NCI-H1048 (cell line): Measurements from ENCODE around the gene PCDHA7.
"Not testable (repeated sequence)": the region's sequence is repeated elsewhere in the genome, so short reads cannot be mapped to it uniquely, and the experiment has no call there.

Source experiments
- DNase-seq: peaks from one replicate; lab custom pipeline; 2025; lab: John Stamatoyannopoulos, UW

Gene PCDHA7

DNA sequence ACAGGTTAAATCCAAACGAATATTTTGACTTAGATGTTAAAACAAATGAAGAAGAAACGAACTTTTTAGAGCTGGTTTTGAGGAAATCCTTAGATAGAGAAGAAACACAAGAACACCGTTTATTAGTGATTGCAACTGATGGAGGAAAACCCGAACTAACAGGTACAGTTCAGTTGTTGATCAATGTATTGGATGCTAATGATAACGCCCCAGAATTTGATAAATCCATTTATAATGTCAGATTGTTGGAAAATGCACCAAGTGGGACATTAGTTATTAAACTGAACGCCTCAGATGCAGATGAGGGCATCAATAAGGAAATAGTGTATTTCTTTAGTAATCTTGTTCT is 11.8 kb upstream of the PCDHA7 start:
- no peak for DNase-seq

DNA sequence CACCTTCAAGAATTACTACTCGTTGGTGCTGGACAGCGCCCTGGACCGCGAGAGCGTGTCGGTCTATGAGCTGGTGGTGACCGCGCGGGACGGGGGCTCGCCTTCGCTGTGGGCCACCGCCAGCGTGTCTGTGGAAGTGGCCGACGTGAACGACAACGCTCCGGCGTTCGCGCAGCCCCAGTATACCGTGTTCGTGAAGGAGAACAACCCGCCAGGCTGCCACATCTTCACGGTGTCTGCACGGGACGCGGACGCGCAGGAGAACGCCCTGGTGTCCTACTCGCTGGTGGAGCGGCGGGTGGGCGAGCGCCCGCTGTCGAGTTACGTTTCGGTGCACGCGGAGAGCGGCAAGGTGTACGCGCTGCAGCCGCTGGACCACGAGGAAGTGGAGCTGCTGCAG is 11.1 kb upstream of the PCDHA7 start:
- not testable (repeated sequence) for DNase-seq

DNA sequence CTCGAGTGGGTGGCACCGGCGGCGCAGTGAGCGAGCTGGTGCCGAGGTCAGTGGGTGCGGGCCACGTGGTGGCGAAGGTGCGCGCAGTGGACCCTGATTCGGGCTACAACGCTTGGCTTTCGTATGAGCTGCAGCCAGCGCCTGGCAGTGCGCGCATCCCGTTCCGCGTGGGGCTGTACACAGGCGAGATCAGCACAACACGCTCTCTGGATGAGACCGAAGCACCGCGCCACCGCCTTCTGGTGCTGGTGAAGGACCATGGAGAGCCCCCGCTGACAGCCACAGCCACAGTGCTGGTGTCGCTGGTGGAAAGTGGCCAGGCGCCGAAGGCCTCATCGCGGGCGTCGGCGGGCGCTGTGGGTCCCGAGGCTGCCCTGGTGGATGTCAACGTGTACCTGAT is 10.6 kb upstream of the PCDHA7 start:
- DNase-seq = no peak

DNA sequence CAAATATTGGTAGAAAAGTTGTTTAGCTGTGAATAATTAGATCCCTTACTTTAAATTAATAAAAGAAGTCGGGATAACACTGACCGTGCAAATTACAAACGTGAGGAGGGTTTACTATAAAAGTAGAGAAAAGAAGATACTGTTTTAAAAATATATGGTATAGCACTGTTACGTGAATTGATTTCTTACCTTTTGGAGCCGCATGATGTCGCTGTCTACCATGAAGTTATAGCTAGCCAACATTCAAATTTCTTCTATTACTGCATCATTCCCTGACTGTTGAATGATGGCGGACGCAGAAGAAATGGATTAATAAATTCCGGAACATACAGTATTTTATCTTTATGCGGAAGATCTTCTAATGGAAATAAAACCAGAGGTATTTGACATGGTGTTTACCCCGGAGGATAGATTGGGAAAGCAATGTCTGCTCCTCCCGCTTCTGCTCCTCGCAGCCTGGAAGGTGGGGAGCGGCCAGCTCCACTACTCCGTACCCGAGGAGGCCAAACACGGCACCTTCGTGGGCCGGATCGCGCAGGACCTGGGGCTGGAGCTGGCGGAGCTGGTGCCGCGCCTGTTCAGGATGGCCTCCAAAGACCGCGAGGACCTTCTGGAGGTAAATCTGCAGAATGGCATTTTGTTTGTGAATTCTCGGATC is 6.2 kb upstream of the PCDHA7 start, which contains the start of gene PCDHA6:
PCDHA6 (plus strand) TSS at position 257 of the 658 bp plus-strand sequence; CDS start at position 389, 132 bp downstream.
- no peak for DNase-seq

DNA sequence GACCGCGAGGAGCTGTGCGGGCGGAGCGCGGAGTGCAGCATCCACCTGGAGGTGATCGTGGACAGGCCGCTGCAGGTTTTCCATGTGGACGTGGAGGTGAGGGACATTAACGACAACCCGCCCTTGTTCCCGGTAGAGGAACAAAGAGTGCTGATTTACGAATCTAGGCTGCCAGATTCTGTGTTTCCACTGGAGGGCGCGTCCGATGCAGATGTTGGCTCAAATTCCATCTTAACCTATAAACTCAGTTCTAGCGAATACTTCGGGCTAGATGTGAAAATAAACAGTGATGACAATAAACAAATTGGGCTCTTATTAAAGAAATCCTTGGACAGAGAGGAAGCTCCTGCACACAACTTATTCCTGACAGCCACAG is 5.7 kb upstream of the PCDHA7 start:
- no peak for DNase-seq

DNA sequence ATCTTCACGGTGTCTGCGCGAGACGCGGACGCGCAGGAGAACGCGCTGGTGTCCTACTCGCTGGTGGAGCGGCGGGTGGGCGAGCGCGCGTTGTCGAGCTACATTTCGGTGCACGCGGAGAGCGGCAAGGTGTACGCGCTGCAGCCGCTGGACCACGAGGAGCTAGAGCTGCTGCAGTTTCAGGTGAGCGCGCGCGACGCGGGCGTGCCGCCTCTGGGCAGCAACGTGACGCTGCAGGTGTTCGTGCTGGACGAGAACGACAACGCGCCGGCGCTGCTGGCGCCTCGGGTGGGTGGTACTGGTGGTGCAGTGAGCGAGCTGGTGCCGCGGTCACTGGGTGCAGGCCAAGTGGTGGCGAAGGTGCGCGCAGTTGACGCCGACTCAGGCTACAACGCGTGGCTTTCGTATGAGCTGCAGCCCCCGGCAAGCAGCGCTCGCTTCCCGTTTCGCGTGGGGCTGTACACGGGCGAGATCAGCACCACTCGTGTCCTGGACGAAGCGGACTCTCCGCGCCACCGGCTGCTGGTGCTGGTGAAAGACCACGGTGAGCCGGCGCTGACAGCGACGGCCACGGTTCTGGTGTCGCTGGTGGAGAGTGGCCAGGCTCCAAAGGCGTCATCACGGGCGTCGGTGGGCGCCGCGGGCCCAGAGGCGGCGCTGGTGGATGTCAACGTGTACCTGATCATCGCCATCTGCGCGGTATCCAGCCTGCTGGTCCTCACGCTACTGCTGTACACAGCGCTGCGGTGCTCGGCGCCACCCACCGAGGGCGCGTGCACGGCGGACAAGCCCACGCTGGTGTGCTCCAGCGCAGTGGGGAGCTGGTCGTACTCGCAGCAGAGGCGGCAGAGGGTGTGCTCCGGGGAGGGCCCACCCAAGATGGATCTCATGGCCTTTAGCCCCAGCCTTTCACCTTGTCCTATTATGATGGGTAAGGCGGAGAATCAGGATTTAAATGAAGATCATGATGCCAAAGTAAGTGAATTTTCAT is 4.3 kb upstream of the PCDHA7 start:
- not testable (repeated sequence) for DNase-seq

DNA sequence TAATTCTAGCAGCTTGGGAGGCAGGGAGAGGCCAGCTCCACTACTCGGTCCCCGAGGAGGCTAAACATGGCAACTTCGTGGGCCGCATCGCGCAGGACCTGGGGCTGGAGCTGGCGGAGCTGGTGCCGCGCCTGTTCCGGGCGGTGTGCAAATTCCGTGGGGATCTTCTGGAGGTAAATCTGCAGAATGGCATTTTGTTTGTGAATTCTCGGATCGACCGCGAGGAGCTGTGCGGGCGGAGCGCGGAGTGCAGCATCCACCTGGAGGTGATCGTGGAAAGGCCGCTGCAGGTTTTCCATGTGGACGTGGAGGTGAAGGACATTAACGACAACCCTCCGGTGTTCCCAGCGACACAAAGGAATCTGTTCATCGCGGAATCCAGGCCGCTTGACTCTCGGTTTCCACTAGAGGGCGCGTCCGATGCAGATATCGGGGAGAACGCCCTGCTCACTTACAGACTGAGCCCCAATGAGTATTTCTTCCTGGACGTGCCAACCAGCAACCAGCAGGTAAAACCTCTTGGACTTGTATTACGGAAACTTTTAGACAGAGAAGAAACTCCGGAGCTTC is 455 bp downstream of the PCDHA7 start:
- DNase-seq = not testable (repeated sequence)

DNA sequence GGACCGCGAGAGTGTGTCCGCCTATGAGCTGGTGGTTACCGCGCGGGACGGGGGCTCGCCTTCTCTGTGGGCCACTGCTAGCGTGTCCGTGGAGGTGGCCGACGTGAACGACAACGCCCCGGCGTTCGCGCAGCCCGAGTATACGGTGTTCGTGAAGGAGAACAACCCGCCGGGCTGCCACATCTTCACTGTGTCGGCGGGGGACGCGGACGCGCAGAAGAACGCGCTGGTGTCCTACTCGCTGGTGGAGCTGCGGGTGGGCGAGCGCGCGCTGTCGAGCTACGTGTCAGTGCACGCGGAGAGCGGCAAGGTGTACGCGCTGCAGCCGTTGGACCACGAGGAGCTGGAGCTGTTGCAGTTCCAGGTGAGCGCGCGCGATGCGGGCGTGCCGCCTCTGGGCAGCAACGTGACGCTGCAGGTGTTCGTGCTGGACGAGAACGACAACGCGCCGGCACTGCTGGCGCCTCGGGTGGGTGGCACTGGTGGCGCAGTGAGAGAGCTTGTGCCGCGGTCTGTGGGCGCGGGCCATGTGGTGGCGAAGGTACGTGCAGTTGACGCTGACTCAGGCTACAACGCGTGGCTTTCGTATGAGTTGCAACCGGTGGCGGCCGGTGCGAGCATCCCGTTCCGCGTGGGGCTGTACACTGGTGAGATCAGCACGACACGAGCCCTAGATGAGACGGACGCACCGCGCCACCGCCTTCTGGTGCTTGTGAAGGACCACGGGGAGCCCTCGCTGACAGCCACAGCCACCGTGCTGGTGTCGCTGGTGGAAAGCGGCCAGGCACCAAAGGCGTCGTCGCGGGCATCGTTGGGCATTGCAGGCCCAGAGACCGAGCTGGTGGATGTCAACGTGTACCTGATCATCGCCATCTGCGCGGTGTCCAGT is 1.8 kb downstream of the PCDHA7 start:
- DNase-seq = no peak

DNA sequence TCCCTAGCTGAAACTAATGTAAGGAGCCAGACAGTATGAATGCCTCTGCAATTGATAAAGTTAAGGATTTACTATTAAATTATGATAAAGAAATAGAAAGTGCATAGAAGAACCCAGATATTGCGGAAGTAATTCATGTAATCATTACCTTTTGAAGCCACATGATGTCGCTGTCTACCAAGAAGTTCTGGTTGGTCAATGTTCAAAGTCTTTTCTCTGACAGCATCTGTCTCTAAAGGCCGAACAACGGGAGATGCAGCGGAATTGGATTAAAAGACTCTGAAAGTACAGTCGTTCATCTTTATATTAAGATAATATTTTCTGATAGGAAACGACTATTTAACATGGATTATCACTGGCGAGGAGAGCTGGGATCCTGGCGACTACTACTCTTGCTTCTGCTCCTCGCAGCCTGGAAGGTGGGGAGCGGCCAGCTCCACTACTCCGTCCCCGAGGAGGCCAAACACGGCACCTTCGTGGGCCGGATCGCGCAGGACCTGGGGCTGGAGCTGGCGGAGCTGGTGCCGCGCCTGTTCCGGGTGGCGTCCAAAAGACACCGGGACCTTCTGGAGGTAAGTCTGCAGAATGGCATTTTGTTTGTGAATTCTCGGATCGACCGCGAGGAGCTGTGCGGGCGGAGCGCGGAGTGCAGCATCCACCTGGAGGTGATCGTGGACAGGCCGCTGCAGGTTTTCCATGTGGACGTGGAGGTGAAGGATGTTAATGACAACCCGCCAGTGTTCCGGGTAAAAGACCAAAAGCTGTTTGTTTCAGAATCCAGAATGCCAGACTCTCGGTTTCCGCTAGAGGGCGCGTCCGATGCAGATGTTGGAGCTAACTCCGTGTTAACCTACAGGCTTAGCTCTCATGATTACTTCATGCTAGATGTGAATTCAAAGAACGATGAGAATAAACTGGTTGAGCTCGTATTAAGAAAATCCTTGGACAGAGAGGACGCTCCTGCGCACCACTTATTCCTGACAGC is 7.2 kb downstream of the PCDHA7 start, which contains the start of gene PCDHA8:
PCDHA8 (plus strand) TSS at position 210 of the 985 bp plus-strand sequence; CDS start at position 345, 135 bp downstream.
- DNase-seq = no peak

DNA sequence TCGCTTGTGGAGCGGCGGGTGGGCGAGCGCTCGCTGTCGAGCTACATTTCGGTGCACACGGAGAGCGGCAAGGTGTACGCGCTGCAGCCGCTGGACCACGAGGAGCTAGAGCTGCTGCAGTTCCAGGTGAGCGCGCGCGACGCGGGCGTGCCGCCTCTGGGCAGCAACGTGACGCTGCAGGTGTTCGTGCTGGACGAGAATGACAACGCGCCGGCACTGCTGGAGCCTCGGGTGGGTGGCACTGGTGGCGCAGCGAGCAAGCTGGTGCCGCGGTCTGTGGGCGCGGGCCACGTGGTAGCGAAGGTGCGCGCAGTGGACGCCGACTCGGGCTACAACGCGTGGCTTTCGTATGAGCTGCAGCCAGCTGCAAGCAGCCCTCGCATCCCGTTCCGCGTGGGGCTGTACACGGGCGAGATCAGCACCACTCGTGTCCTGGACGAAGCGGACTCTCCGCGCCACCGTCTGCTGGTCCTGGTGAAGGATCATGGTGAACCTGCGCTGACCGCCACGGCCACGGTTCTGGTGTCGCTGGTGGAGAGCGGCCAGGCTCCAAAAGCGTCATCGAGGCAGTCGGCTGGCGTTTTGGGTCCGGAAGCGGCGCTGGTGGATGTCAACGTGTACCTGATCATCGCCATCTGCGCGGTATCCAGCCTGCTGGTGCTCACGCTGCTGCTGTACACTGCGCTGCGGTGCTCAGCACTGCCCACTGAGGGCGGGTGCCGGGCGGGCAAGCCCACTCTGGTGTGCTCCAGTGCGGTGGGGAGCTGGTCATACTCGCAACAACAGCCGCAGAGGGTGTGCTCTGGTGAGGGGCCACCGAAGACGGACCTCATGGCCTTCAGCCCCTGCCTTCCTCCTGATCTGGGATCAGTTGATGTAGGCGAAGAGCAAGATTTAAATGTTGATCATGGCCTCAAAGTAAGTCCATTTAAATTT is 9.0 kb downstream of the PCDHA7 start:
- no peak for DNase-seq

DNA sequence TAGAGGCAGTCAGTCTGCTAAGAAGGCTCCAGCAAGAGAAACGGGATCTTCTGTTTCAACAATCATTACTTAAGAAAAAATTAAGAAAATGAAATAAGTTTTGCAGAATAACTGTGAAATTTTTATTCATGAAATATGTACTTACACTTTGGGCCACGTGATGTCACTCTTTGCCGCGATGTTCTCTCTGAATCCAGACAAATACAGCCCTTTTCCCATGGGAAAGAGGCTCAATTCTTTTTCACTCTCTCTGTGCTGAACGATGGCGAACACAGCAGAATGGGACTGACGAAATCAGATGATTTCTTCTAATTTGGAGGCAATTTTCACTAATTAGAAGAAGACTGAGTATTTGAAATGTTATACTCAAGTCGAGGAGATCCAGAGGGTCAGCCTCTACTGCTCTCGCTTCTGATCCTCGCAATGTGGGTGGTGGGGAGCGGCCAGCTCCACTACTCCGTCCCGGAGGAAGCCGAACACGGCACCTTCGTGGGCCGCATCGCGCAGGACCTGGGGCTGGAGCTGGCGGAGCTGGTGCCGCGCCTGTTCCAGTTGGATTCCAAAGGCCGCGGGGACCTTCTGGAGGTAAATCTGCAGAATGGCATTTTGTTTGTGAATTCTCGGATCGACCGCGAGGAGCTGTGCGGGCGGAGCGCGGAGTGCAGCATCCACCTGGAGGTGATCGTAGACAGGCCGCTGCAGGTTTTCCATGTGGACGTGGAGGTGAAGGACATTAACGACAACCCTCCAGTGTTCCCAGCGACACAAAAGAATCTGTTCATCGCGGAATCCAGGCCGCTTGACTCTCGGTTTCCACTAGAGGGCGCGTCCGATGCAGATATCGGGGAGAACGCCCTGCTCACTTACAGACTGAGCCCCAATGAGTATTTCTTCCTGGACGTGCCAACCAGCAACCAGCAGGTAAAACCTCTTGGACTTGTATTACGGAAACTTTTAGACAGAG is 14.4 kb downstream of the PCDHA7 start, which contains the start of gene PCDHA9:
PCDHA9 (plus strand) TSS at position 244 of the 964 bp plus-strand sequence; CDS start at position 358, 114 bp downstream.
- DNase-seq = not testable (repeated sequence)

DNA sequence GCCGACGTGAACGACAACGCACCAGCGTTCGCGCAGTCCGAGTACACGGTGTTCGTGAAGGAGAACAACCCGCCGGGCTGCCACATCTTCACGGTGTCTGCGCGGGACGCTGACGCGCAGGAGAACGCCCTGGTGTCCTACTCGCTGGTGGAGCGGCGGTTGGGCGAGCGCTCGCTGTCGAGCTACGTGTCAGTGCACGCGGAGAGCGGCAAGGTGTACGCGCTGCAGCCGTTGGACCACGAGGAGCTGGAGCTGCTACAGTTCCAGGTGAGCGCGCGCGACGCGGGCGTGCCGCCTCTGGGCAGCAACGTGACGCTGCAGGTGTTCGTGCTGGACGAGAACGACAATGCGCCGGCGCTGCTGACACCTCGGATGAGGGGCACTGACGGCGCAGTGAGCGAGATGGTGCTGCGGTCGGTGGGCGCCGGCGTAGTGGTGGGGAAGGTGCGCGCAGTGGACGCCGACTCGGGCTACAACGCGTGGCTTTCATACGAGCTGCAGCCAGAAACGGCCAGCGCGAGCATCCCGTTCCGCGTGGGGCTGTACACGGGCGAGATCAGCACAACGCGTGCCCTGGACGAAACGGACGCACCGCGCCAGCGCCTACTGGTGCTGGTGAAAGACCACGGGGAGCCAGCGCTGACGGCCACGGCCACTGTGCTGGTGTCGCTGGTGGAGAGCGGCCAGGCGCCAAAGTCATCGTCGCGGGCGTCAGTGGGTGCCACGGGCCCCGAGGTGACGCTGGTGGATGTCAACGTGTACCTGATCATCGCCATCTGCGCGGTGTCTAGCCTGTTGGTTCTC is 16.0 kb downstream of the PCDHA7 start:
- not testable (repeated sequence) for DNase-seq

DNA sequence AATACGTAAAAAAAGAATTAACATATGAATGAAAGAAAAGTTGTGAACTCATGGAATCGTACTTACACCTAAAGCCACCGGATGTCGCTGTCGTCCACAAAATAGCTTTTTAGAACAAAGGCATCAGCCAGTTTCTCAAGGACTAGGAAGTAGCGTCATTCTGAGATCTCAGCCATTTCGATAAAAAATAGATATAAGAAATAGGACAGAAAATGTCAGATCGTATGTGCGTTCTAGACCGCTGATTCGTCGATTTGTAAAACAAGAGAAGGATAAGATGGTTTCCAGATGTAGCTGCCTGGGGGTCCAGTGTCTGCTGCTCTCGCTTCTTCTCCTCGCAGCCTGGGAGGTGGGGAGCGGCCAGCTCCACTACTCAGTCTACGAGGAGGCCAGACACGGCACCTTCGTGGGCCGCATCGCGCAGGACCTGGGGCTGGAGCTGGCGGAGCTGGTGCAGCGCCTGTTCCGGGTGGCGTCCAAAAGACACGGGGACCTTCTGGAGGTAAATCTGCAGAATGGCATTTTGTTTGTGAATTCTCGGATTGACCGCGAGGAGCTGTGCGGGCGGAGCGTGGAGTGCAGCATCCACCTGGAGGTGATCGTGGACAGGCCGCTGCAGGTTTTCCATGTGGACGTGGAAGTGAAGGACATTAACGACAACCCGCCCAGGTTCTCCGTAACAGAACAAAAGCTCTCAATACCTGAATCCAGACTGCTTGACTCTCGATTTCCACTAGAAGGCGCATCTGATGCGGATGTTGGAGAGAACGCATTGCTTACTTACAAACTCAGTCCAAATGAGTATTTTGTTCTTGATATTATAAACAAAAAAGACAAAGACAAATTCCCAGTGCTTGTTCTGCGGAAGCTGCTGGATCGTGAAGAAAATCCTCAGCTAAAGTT is 22.0 kb downstream of the PCDHA7 start, which contains the start of gene PCDHA10:
PCDHA10 (plus strand) TSS at position 126 of the 903 bp plus-strand sequence; CDS start at position 278, 152 bp downstream.
- no peak for DNase-seq

DNA sequence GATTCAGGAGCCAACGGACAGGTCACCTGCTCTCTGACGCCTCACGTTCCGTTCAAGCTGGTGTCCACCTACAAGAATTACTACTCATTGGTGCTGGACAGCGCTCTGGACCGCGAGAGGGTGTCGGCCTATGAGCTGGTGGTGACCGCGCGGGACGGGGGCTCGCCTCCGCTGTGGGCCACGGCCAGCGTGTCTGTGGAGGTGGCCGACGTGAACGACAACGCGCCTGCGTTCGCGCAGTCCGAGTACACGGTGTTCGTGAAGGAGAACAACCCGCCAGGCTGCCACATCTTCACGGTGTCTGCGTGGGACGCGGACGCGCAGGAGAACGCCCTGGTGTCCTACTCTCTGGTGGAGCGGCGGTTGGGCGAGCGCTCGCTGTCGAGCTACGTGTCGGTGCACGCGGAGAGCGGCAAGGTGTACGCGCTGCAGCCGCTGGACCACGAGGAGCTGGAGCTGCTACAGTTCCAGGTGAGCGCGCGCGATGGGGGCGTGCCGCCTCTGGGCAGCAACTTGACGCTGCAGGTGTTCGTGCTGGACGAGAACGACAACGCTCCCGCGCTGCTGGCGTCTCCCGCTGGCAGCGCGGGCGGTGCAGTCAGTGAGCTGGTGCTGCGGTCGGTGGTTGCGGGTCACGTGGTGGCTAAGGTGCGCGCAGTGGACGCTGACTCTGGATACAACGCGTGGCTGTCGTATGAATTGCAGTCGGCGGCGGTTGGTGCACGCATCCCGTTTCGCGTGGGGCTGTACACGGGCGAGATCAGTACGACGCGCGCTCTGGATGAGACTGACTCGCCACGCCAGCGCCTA is 23.3 kb downstream of the PCDHA7 start:
- DNase-seq = no peak

DNA sequence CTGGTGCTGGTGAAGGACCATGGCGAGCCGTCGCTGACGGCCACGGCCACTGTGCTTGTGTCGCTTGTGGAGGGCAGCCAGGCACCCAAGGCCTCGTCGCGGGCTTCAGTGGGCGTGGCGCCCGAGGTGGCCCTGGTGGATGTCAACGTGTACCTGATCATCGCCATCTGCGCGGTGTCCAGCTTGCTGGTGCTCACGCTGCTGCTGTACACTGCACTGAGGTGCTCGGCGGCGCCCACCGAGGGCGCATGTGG is 23.8 kb downstream of the PCDHA7 start:
- DNase-seq = no peak
